ENCODE measurements around the gene CYP27B1.

CYP27B1 gene, protein sequence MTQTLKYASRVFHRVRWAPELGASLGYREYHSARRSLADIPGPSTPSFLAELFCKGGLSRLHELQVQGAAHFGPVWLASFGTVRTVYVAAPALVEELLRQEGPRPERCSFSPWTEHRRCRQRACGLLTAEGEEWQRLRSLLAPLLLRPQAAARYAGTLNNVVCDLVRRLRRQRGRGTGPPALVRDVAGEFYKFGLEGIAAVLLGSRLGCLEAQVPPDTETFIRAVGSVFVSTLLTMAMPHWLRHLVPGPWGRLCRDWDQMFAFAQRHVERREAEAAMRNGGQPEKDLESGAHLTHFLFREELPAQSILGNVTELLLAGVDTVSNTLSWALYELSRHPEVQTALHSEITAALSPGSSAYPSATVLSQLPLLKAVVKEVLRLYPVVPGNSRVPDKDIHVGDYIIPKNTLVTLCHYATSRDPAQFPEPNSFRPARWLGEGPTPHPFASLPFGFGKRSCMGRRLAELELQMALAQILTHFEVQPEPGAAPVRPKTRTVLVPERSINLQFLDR

DNA sequence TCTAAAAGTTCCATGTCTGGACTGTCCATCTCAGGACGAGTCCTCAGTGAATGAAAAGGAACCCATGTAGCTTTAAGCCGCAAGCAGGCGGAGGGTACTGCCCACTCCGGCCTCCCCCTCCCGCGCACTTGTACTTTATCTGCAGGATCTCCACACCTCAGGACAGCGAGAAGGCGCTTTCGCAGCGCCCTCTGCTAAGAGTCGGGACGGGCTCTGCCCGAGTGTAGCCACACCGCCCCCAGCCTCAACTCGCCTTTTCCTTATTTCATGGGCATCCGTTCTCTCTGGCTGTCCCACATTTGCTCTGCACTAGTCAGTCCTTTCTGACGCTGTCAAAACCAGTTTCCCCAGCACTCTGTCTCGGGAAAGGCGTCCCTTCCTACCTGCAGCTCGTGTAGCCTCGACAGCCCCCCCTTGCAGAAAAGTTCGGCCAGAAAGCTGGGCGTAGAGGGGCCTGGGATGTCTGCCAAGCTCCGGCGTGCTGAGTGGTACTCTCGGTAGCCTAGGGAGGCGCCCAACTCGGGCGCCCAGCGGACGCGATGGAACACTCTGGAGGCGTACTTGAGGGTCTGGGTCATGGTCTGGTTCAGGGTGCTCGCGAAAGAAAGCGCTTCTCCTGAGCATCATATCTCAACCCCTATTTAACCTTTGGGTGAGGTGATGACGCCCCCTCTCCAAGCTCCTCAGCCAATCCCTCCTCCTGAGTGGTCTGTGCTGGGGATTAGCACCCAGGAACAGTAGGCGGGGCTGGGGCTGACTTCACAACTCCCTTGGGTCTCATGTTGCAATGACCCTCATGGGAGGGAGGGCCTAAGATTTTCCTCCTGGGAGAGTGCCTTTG is at the start of gene CYP27B1:
Gene CYP27B1, minus strand, starts transcription at position 615 of the 841 bp plus-strand sequence. Its CDS starts 37 bp downstream, at position 578.
- no peak for DNase-seq (ENCODE audit: extremely low spot score)
- CTCF ChIA-PET: interaction anchor here (0.9 to 4.7 kb wide), 8 partner anchors 8 to 314 kb away, joined by 3 to 61 read pairs (median 4); partner anchors contain the start of genes CTDSP2 and TSFM
- POLR2A ChIA-PET: no interaction called here
- TF ChIP-seq CTCF (IDR thresholded peaks at IDR 0.05; ENCODE audit: control extremely low read depth, extremely low read depth, low read depth, missing control alignments): no peak

- POLR2A ChIA-PET: no interaction called here
- no peak for TF ChIP-seq CTCF (IDR thresholded peaks at IDR 0.05; ENCODE audit: control extremely low read depth, extremely low read depth, low read depth, missing control alignments)
- DNase-seq (ENCODE audit: extremely low spot score): no peak
- CTCF ChIA-PET: interaction anchor here (1.6 to 5.0 kb wide), 6 partner anchors 10 to 81 kb away, joined by 3 to 30 read pairs (median 6); no protein-coding TSS in a partner anchor
These were observed 49.4 kb upstream of the CYP27B1 start for GRCh38 chr12:57816001-57816854.

DNA sequence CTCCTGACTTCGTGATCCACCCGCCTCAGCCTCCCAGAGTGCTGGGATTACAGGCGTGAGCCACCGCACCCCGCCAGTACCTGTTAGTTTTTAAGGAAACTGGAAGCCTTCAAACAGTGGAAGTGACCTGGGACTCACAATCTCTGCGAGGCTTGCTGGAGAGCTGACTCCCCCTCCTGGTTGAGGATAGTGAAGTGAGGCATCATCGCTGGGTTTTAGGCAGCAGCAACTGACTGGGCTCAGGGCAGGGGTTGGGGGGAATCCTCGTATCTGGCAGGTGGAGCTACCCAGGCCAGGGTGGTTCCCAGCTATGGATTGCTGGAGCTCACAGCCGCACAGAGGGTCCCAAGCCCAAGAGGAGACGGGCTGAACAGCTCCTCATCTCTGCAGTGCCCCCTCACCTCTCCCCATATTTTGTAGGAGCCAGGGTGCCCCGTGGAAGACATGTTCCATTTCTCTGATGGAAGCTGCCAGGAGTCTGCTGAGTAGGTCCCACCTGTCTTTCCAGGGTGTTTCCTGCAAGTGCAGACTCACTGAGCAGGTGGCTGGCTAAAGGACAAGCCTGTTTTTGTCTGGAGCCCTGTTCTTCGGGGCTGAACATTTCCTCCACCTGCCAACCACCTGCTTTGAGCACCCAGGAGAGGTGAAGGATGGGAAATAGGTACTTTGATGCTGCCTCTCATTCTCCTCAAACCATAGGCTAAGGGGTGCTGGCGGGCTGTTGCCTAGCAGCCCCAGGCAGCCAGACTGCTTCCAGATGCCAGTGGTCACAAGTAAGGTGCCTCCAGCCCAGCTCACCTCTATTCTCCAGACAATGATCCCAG is 48.5 kb upstream of the CYP27B1 start:
- DNase-seq (ENCODE audit: extremely low spot score): no peak
- POLR2A ChIA-PET: no interaction called here
- CTCF ChIA-PET: interaction anchor here (5.0 kb wide), 1 partner anchor 12 kb away, joined by 30 read pairs; no protein-coding TSS in a partner anchor
- TF ChIP-seq CTCF (IDR thresholded peaks at IDR 0.05; ENCODE audit: control extremely low read depth, extremely low read depth, low read depth, missing control alignments): no peak

- CTCF ChIA-PET: interaction anchor here (5.0 kb wide), 1 partner anchor 11 kb away, joined by 30 read pairs; no protein-coding TSS in a partner anchor
- no peak for DNase-seq (ENCODE audit: extremely low spot score)
- no peak for TF ChIP-seq CTCF (IDR thresholded peaks at IDR 0.05; ENCODE audit: control extremely low read depth, extremely low read depth, low read depth, missing control alignments)
- POLR2A ChIA-PET: no interaction called here
These were observed 47.3 kb upstream of the CYP27B1 start for GRCh38 chr12:57813971-57814772.
